Measurements from ENCODE around the gene CHTF18.

CHTF18 gene

DNA sequence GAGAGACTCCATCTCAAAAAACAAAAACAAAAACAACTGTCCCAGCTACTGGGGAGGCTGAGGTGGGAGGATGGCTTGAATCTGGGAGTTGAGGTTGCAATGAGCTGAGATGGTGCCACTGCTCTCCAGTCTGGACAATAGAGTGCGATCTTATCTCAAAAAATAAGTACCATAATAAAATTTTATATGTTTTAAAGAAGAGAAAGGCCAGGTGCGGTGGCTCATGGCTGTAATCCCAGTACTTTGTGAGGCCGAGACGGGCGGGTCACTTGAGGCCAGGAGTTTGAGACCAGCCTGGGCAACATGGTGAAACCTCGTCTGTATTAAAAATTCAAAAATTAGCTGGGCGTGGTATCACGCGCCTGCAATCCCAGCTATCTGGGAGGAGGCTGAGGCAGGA lies 11.6 kb upstream of the CHTF18 start:
- DNase-seq, result no peak

DNA sequence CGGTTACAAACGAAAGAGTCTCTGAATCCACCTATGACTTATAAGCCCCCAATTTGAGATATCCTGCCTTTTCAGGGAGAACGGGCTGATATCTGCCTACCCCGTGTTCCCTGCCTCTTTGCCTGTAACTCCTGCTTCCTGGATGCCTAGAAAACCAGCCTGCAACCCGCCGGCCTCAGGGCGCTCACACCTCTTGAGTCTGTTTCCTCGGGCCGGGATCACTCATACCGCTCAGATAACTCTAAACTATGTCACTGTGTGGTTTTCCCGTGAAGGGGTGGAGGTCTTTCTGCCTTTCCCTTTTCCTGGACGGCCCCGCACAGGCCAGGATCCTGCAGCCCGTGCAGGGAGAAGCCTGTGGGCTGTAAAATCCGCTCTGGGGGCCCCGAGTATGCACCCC lies 10.6 kb upstream of the CHTF18 start:
- no peak for DNase-seq

DNA sequence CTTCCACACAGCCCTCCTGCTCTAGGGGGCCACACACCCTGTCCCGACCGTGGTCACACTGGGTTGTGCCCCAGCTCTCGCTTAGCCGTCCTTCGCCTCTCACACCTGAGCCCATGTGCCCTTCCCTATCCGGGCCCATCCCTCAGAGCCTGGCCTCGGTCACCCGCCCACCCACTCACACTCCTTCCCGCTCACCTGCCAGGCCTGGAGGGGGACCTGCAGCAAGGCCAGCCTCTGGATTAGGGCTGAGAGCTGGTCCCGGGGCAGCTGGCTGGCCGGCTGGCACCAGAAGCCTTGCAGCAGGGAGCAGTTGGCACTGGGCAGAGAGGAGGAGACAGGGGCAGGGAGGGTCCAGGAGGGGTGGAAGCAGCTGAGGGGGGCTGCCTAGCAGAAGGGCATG lies 10.0 kb upstream of the CHTF18 start:
- no peak for DNase-seq

DNA sequence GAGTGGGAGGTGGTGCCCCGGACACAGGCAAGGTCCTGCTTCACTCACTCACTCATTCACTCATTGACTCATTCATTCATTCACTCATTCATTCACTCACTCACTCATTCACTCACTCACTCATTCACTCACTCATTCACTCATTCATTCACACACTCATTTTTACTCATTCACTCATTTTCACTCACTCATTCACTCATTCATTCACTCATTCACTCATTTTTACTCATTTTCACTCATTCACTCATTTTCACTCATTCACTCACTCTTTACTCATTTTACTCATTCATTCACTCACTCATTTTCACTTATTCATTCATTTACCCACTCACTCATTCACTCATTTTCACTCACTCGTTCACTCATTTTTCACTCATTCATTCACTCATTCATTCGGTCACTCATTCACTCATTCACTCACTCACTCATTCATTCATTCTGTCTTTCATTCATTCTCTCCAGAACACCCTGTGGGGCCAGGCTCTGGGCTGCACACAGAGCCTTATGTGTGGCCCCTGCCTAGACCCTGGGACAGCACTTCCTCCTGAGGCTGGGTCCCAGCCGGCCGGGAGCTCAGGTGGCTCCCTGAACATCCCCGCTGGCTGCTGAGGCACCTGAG lies 9.4 kb upstream of the CHTF18 start:
- no peak for DNase-seq

GRCh38 chr16:779561-779960 lies 8.9 kb upstream of the CHTF18 start:
- DNase-seq, result no peak

DNA sequence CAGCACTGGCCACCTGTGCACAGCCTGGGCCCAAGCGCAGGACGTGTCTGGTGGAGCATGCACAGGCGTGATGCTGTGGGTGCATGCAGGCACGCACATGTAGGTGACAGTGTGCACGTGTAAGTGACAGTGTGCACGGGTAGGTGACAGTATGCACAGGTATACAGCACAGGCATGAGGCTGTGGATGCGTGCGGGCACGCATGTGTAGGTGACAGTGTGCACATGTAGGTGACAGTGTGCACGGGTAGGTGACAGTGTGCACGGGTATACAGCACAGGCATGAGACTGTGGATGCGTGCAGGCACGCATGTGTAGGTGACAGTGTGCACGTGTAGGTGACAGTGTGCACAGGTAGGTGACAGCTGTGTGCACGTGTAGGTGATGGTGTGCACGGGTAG lies 8.1 kb upstream of the CHTF18 start:
- DNase-seq, result no peak

DNA sequence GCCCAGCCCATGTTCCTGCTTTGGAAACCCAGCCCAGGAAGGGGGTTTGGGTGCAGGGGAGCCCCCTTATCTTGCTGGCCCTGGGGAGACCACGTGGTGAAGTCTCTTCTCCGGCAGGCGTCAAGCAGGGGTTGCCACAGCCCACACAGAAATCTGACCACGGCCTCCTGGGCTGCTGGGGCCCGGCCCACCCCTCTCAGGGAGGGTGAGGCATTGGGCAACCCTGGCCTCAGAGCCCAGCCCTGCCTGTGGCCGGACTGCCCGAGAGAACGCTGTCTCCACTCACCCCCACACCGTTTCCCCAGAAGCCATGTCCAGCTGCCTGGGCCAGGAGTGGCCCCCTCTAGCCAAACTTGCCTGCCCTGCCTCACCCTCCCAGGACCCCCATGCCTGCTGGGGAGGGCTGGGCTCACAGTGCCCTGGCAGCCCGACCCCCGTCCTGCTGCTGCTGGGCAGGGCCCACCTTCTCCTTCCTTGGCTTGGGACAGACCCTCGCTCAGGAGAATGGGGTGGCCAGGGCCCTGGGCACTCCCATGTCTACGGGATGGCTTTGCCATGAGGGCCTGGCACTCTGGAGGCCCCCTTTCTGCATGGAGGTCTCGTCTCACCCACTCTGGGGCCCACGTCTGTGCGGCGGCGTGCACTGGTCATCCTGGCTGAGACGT lies 6.9 kb upstream of the CHTF18 start:
- no peak for DNase-seq

DNA sequence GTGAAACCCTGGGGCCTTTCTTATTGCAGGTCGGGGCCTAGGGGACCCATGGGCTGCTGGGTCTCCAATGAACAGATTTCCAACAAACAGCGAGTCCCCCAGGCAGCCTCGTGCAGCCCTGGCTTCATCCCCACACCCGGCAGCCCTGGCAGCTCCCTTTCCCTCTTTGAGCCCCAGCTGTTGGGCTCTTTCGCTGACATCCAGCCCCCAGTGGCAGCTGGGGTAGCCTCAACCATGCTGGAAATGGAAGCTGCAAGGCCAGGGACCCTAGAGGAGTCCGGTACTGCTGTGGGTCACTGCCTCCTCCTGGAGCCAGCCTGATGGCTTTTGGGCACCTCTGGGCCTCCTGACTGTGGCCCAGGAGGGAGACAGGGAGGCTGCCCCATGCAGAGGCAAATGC lies 6.2 kb upstream of the CHTF18 start:
- no peak for DNase-seq

GRCh38 chr16:782766-783403 lies 5.5 kb upstream of the CHTF18 start:
- DNase-seq, result peak; percentile 47

DNA sequence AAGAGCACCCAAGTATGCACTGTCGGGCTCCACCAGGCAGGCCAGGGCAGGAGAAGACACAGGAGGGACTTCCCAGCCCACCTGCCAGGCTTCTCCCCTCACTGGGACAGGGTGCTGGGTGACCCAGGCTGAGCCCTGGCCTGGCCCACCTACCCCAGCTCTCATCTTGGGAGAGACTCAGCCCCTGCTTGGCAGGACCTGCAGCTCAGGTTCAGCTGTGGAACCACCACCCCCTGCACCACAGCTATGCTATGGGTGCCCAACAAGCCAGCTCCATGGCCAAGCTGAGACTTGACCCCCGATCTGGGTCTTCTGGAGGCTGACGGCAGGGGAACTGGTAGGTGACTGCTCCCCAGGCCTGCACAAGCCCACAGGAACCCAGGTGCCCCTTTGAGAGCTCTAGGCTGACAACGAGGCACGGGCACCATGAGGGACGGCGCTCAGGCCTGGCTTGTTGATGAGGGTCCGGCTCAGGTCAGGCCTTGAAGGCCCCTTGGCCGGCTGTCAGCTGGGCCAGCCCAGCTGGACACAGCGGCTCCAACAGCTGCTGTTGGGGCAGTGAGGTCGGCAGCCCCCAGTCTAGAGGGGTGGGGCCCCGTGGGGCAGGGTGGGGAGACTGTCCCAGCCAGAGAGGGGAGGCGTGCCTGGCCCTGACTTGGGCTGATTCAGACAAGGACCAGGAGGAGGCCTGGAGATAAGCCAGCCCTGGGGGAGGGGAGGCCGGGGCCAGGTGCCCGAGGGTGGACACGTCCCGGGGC lies 4.8 kb upstream of the CHTF18 start:
- DNase-seq, result no peak

DNA sequence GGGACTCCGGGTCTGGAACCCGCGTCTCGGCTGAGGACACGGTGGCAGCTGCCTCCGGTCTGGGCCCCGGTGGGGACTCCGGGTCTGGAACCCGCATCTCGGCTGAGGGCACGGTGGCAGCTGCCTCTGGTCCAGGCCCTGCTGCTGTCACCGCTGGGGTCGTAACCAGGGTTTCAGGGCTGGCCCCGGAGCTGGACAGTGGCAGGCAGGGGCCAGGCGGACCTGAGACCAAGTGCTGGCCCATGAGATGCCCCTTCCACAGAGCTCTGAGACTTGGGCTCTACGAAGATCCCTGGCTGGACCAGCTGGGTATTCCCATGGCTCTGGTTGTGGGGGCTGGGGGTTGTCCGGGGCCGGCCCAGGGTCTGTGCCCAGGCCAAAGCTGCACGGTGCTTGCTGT lies 4.0 kb upstream of the CHTF18 start:
- DNase-seq, result no peak

GRCh38 chr16:785563-786535 lies 2.6 kb upstream of the CHTF18 start:
- no peak for DNase-seq

GRCh38 chr16:787321-787966 lies 976 bp upstream of the CHTF18 start:
- no peak for DNase-seq

DNA sequence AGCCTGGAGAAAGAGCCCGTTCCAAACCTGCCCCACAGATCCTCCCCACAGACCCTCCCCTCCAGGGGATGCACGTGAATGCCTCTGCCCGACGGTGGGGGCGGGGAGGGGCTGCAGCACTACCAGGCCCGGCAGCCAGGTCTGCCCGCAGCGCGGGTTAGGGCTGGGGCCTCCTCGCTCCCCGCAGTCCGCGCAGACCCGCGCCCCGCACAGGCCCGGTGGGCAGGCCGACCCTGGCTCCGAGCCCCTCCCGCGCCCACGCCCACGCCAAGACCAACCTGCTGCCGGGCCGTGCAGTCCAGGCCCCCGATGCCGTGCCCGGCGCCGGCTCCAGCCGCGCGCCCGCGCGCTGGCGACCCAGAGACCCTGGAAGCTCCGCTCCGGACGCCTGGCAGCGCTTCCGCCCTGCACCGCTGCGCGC lies 432 bp upstream of the CHTF18 start, which contains the start of gene RPUSD1:
Gene RPUSD1 (minus strand): TSS at position 404 of the 421 bp plus-strand sequence. CDS start 644 bp downstream, outside the sequence.
- no peak for DNase-seq

- DNase-seq, result no peak
Measured at GRCh38 chr16:789191-789850, 901 bp downstream of the CHTF18 start.

GRCh38 chr16:790086-790485 lies 1.7 kb downstream of the CHTF18 start:
- DNase-seq, result no peak

- no peak for DNase-seq
Measured at GRCh38 chr16:791131-791530, 2.7 kb downstream of the CHTF18 start.

- DNase-seq, result no peak
Measured at GRCh38 chr16:792221-792995, 4.0 kb downstream of the CHTF18 start.

DNA sequence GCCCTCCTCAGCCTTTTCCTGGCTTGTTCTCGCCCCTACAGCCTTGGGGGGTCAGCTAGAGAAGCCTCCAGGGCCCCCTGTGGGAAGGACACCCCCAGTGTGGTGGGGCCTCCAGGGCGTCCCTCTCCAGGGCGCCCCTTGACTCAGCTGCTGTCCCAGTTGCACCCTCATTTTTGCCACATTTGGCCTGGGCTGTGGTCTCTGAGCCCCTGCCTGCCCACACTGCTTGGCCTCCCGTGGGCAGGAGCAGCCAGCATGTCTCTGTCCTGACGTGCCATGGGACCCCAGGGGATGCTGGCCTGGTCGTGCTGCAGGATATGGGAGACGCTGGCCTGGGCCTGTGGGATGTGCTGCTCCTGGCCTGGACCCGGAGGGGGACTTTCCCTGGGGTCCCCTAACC lies 5.0 kb downstream of the CHTF18 start:
- DNase-seq, result no peak

GRCh38 chr16:794091-794822 lies 5.8 kb downstream of the CHTF18 start:
- no peak for DNase-seq

Data from NCI-H1417 treated with DMSO at 0.1 percent for 48 hours (cell line).